Measurements from ENCODE around the gene KRT86.

Gene KRT86

GRCh38 chr12:52262286-52262685 lies 12.2 kb upstream of the KRT86 start:
- Histone ChIP-seq H3K27me3 (ENCODE audit: low read depth) (no peaks in the 10 kb centered on the region), H3K36me3 (replicated peaks) (no peaks in the 10 kb centered on the region), H3K4me3 (no peak overlapping the region), H3K9me3 (no peaks in the 10 kb centered on the region; the same call in 1 of the 2 replicates), H3K4me1 (peaks cover 15% of the 10 kb centered on the region)
- DNase-seq (ENCODE audit: low spot score in 2 of 2) = no peak
- in situ Hi-C loops (cut with MboI; ENCODE audit: low sequenced_read_pairs) = no loop called here

- in situ Hi-C loops (cut with MboI; ENCODE audit: low sequenced_read_pairs) = no loop called here
- Histone ChIP-seq H3K27me3 (ENCODE audit: low read depth) (no peaks in the 10 kb centered on the region), H3K4me1 (peaks cover 15% of the 10 kb centered on the region), H3K36me3 (replicated peaks) (no peaks in the 10 kb centered on the region), H3K4me3 (no peak overlapping the region), H3K9me3 (no peaks in the 10 kb centered on the region; the same call in 1 of the 2 replicates)
- no peak for DNase-seq (ENCODE audit: low spot score in 2 of 2)
These were observed 10.5 kb upstream of the KRT86 start for GRCh38 chr12:52263761-52264434.

GRCh38 chr12:52264435-52264825 lies 10.0 kb upstream of the KRT86 start:
- no peak for DNase-seq (ENCODE audit: low spot score in 2 of 2)
- in situ Hi-C loops (cut with MboI; ENCODE audit: low sequenced_read_pairs) = no loop called here
- H3K4me1 ChIP-seq = peaks cover 18% of the 10 kb centered on the region
- H3K27me3 ChIP-seq (ENCODE audit: low read depth) = no peaks in the 10 kb centered on the region
- no peaks in the 10 kb centered on the region for H3K36me3 ChIP-seq (replicated peaks)
- no peaks in the 10 kb centered on the region; the same call in 1 of the 2 replicates for H3K9me3 ChIP-seq
- H3K4me3 ChIP-seq = no peak overlapping the region

- H3K4me1 ChIP-seq = peaks cover 6% of the 10 kb centered on the region; the same call in 1 of the 2 replicates
- no peaks in the 10 kb centered on the region for H3K9me3 ChIP-seq
- H3K4me3 ChIP-seq = no peak overlapping the region
- DNase-seq (ENCODE audit: low spot score in 2 of 2) = no peak
- in situ Hi-C loops (cut with MboI; ENCODE audit: low sequenced_read_pairs) = no loop called here
- H3K27me3 ChIP-seq (ENCODE audit: low read depth) = no peaks in the 10 kb centered on the region
- H3K36me3 ChIP-seq (replicated peaks) = no peaks in the 10 kb centered on the region
These were observed 7.9 kb upstream of the KRT86 start for GRCh38 chr12:52266514-52266913.

- Histone ChIP-seq H3K4me1 (peaks cover 6% of the 10 kb centered on the region; the same call in 1 of the 2 replicates), H3K4me3 (no peak overlapping the region), H3K9me3 (no peaks in the 10 kb centered on the region), H3K27me3 (ENCODE audit: low read depth) (no peaks in the 10 kb centered on the region; the same call in 1 of the 2 replicates), H3K36me3 (replicated peaks) (no peaks in the 10 kb centered on the region)
- no peak for DNase-seq (ENCODE audit: low spot score in 2 of 2)
- in situ Hi-C loops (cut with MboI; ENCODE audit: low sequenced_read_pairs) = no loop called here
These were observed 7.2 kb upstream of the KRT86 start for GRCh38 chr12:52267266-52267665.

- Histone ChIP-seq H3K4me1 (peaks cover 6% of the 10 kb centered on the region; the same call in 1 of the 2 replicates), H3K9me3 (no peaks in the 10 kb centered on the region), H3K27me3 (ENCODE audit: low read depth) (no peaks in the 10 kb centered on the region; the same call in 1 of the 2 replicates), H3K36me3 (replicated peaks) (no peaks in the 10 kb centered on the region), H3K4me3 (no peak overlapping the region)
- in situ Hi-C loops (cut with MboI; ENCODE audit: low sequenced_read_pairs) = no loop called here
- DNase-seq (ENCODE audit: low spot score in 2 of 2) = no peak
These were observed 6.7 kb upstream of the KRT86 start for GRCh38 chr12:52267699-52268098.

- DNase-seq (ENCODE audit: low spot score in 2 of 2) = no peak
- in situ Hi-C loops (cut with MboI; ENCODE audit: low sequenced_read_pairs) = no loop called here
- peaks cover 6% of the 10 kb centered on the region; the same call in 1 of the 2 replicates for H3K4me1 ChIP-seq
- no peaks in the 10 kb centered on the region; the same call in 1 of the 2 replicates for H3K27me3 ChIP-seq (ENCODE audit: low read depth)
- no peak overlapping the region for H3K4me3 ChIP-seq
- H3K9me3 ChIP-seq = no peaks in the 10 kb centered on the region
- H3K36me3 ChIP-seq (replicated peaks) = no peaks in the 10 kb centered on the region
These were observed 6.2 kb upstream of the KRT86 start for GRCh38 chr12:52268212-52268611.

GRCh38 chr12:52270541-52271070 lies 3.8 kb upstream of the KRT86 start:
- Histone ChIP-seq H3K36me3 (replicated peaks) (no peaks in the 10 kb centered on the region), H3K4me3 (no peak overlapping the region), H3K4me1 (peaks cover 6% of the 10 kb centered on the region; the same call in 1 of the 2 replicates), H3K27me3 (ENCODE audit: low read depth) (no peaks in the 10 kb centered on the region; the same call in 1 of the 2 replicates), H3K9me3 (no peaks in the 10 kb centered on the region)
- DNase-seq (ENCODE audit: low spot score in 2 of 2) = no peak
- in situ Hi-C loops (cut with MboI; ENCODE audit: low sequenced_read_pairs) = no loop called here

GRCh38 chr12:52271158-52271557 lies 3.3 kb upstream of the KRT86 start:
- in situ Hi-C loops (cut with MboI; ENCODE audit: low sequenced_read_pairs) = no loop called here
- DNase-seq (ENCODE audit: low spot score in 2 of 2) = no peak
- no peaks in the 10 kb centered on the region for H3K36me3 ChIP-seq (replicated peaks)

GRCh38 chr12:52275686-52276085 lies 1.2 kb downstream of the KRT86 start:
- H3K9me3 ChIP-seq = no peaks in the 10 kb centered on the region
- no peak for DNase-seq (ENCODE audit: low spot score in 2 of 2)
- H3K4me1 ChIP-seq = peaks cover 18% of the 10 kb centered on the region
- in situ Hi-C loops (cut with MboI; ENCODE audit: low sequenced_read_pairs) = no loop called here
- no peak overlapping the region for H3K4me3 ChIP-seq
- H3K36me3 ChIP-seq (replicated peaks) = no peaks in the 10 kb centered on the region
- no peaks in the 10 kb centered on the region; the same call in 1 of the 2 replicates for H3K27me3 ChIP-seq (ENCODE audit: low read depth)

More at GRCh38 chr12:52271158-52271557, 3.3 kb upstream of the KRT86 start:
- Histone ChIP-seq H3K9me3 (no peaks in the 10 kb centered on the region), H3K27me3 (ENCODE audit: low read depth) (no peaks in the 10 kb centered on the region; the same call in 1 of the 2 replicates), H3K4me1 (peaks cover 6% of the 10 kb centered on the region; the same call in 1 of the 2 replicates), H3K4me3 (no peak overlapping the region)

- in situ Hi-C loops (cut with MboI; ENCODE audit: low sequenced_read_pairs) = no loop called here
These were observed 3.2 kb downstream of the KRT86 start for GRCh38 chr12:52277486-52278245.

GRCh38 chr12:52278575-52279421 lies 4.4 kb downstream of the KRT86 start:
- Histone ChIP-seq H3K4me1 (peaks cover 20% of the 10 kb centered on the region), H3K36me3 (replicated peaks) (no peaks in the 10 kb centered on the region), H3K4me3 (peak overlapping the region; percentile 23), H3K27me3 (ENCODE audit: low read depth) (no peaks in the 10 kb centered on the region), H3K9me3 (no peaks in the 10 kb centered on the region)
- peak; percentile 52 to 87 for DNase-seq (ENCODE audit: low spot score in 2 of 2)
- in situ Hi-C loops (cut with MboI; ENCODE audit: low sequenced_read_pairs) = no loop called here

More at GRCh38 chr12:52277486-52278245, 3.2 kb downstream of the KRT86 start:
- no peaks in the 10 kb centered on the region for H3K27me3 ChIP-seq (ENCODE audit: low read depth)
- H3K4me1 ChIP-seq = peaks cover 20% of the 10 kb centered on the region
- H3K9me3 ChIP-seq = no peaks in the 10 kb centered on the region
- no peak overlapping the region for H3K4me3 ChIP-seq
- DNase-seq (ENCODE audit: low spot score in 2 of 2) = no peak
- H3K36me3 ChIP-seq (replicated peaks) = no peaks in the 10 kb centered on the region

All from HAP-1 (cell line).